OCI-LY1 (cell line): ENCODE measurements around the gene MAPT.
"Not testable (repeated sequence)": the region's sequence is repeated elsewhere in the genome, so short reads cannot be mapped to it uniquely, and the experiment has no call there.

Experiments used
- H2AFZ ChIP-seq: fragments of 200-600 bp; sonication (generic), shearing (Covaris generic); 2 replicates; pipeline ENCODE4 v1.6.0; 2014; ENCODE audit warnings: antibody characterized with exemption, mild to moderate bottlenecking, low read length
- H3F3A ChIP-seq: fragments of 200-600 bp; sonication (generic), shearing (Covaris generic); 2 replicates; pipeline ENCODE4 v1.6.0; 2014; ENCODE audit warnings: mild to moderate bottlenecking, antibody characterized with exemption, low read length, moderate library complexity; ENCODE audit not compliant: insufficient read depth
- H3K27ac ChIP-seq: fragments of 200-600 bp; sonication (generic); 2 replicates; pipeline ENCODE4 v1.5.1; 2014; ENCODE audit warnings: low read length, mixed run types, mild to moderate bottlenecking, low read depth; ENCODE audit not compliant: poor library complexity, severe bottlenecking
- H3K27me3 ChIP-seq: fragments of 200-600 bp; sonication (generic); 2 replicates; pipeline ENCODE4 v1.6.0; 2014; ENCODE audit warnings: antibody characterized with exemption, mild to moderate bottlenecking, low read length, moderate library complexity; ENCODE audit not compliant: insufficient read depth
- H3K36me3 ChIP-seq: fragments of 200-600 bp; sonication (generic); 2 replicates; pipeline ENCODE4 v1.6.1; 2014; ENCODE audit warnings: mild to moderate bottlenecking, antibody characterized with exemption, low read length, moderate library complexity, mixed read lengths; ENCODE audit not compliant: insufficient read depth
- H3K4me1 ChIP-seq: fragments of 200-600 bp; sonication (generic); 2 replicates; pipeline ENCODE4 v1.5.1; 2014; ENCODE audit warnings: mild to moderate bottlenecking, low read length, moderate library complexity; ENCODE audit not compliant: insufficient read depth, severe bottlenecking
- H3K4me2 ChIP-seq: fragments of 200-600 bp; sonication (generic), shearing (Covaris generic); 2 replicates; pipeline ENCODE4 v1.6.1; 2014; ENCODE audit warnings: low read length
- H3K4me3 ChIP-seq: fragments of 200-600 bp; sonication (generic); 2 replicates; pipeline ENCODE4 v1.5.1; 2014; ENCODE audit warnings: low read length, low read depth, mild to moderate bottlenecking, mixed read lengths; ENCODE audit not compliant: poor library complexity, severe bottlenecking
- H3K79me2 ChIP-seq: fragments of 200-600 bp; shearing (Covaris generic); 2 replicates; pipeline ENCODE4 v1.6.1; 2016; ENCODE audit warnings: mixed run types, low read length, mixed read lengths; ENCODE audit not compliant: insufficient read depth
- H3K9ac ChIP-seq: fragments of 200-600 bp; sonication (generic), shearing (Covaris generic); 2 replicates; pipeline ENCODE4 v1.6.1; 2014; ENCODE audit warnings: mild to moderate bottlenecking, low read length, mixed read lengths
- H3K9me2 ChIP-seq: fragments of 200-600 bp; sonication (generic), shearing (Covaris generic); 2 replicates; pipeline ENCODE4 v1.6.1; 2014; ENCODE audit warnings: low read depth, mild to moderate bottlenecking, low read length, mixed read lengths
- H3K9me3 ChIP-seq: fragments of 200-600 bp; shearing (Covaris generic); 2 replicates; pipeline ENCODE4 v1.6.1; 2014; ENCODE audit warnings: low read length, mixed read lengths
- H4K20me1 ChIP-seq: fragments of 200-600 bp; sonication (generic), shearing (Covaris generic); 2 replicates; pipeline ENCODE4 v1.6.0; 2016; ENCODE audit warnings: mild to moderate bottlenecking, low read length; ENCODE audit not compliant: insufficient read depth
- EZH2 ChIP-seq: fragments of 200-600 bp; sonication (generic), shearing (Covaris generic); IDR thresholded peaks from 2 replicates; pipeline ENCODE4 v1.8.0; 2017; ENCODE audit warnings: borderline replicate concordance, mixed run types, mild to moderate bottlenecking, antibody characterized with exemption, low read length, moderate library complexity, mixed read lengths
- TF ChIP-seq, protein P1 (sequence below): fragments of 200-600 bp; sonication (generic), shearing (Covaris generic); IDR thresholded peaks from 2 replicates; pipeline ENCODE4 v1.5.1; 2017; ENCODE audit warnings: mild to moderate bottlenecking, antibody characterized with exemption, low read length, moderate library complexity, mixed read lengths

Gene MAPT

DNA sequence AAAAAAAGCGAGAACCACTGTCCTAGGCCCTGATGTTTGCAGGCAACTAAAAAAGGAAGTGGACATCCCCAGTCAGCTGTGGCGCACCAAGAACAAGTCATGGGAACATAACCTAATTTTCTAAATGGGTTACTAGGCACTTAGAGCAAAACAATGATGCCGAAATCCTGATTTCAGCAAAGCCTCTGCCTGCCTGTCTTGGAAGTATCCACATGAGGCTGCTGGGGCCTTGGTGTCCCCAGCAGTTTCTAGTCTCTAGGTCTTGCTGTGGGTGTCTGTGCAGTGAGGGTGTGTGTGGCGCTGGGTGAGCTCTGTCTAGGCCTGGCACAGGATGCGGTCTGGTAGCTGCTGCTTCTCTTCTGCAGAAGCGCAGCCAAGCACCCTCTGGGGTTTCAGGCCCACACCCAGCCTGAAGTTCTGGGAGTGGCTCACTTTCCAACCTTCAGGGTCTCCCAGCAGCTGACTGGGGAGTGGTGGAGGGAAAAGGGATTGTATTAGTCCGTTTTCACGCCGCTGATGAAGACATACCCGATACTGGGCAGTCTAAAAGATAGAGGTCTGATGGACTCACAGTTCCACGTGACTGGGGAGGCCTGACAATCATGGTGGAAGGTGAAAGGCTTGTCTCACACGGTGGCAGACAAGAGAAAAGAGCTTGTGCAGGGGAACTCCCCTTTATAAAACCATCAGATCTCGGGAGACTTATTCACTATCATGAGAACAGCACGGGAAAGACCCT, 125.8 kb downstream of the MAPT start:
- H3K36me3 ChIP-seq = peaks cover 10% of the 10 kb centered on the region; the same call in 1 of the 2 replicates
- no peak overlapping the region for H3K4me3 ChIP-seq
- H3K27me3 ChIP-seq = no peaks in the 10 kb centered on the region
- no peaks in the 10 kb centered on the region for H3K79me2 ChIP-seq
- H2AFZ ChIP-seq = no peak overlapping the region
- no peaks in the 10 kb centered on the region for H4K20me1 ChIP-seq
- H3K4me1 ChIP-seq = peaks cover 14% of the 10 kb centered on the region
- no peaks in the 10 kb centered on the region for H3K9me3 ChIP-seq
- no peaks in the 10 kb centered on the region for H3F3A ChIP-seq
- H3K9ac ChIP-seq = no peak overlapping the region
- TF ChIP-seq, protein P1, sequence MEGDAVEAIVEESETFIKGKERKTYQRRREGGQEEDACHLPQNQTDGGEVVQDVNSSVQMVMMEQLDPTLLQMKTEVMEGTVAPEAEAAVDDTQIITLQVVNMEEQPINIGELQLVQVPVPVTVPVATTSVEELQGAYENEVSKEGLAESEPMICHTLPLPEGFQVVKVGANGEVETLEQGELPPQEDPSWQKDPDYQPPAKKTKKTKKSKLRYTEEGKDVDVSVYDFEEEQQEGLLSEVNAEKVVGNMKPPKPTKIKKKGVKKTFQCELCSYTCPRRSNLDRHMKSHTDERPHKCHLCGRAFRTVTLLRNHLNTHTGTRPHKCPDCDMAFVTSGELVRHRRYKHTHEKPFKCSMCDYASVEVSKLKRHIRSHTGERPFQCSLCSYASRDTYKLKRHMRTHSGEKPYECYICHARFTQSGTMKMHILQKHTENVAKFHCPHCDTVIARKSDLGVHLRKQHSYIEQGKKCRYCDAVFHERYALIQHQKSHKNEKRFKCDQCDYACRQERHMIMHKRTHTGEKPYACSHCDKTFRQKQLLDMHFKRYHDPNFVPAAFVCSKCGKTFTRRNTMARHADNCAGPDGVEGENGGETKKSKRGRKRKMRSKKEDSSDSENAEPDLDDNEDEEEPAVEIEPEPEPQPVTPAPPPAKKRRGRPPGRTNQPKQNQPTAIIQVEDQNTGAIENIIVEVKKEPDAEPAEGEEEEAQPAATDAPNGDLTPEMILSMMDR = no peak
- no peak for TF ChIP-seq EZH2
- peak overlapping the region; percentile 5; the same call in 1 of the 2 replicates for H3K4me2 ChIP-seq
- H3K27ac ChIP-seq = peak overlapping the region; percentile 38
- no peaks in the 10 kb centered on the region for H3K9me2 ChIP-seq

DNA sequence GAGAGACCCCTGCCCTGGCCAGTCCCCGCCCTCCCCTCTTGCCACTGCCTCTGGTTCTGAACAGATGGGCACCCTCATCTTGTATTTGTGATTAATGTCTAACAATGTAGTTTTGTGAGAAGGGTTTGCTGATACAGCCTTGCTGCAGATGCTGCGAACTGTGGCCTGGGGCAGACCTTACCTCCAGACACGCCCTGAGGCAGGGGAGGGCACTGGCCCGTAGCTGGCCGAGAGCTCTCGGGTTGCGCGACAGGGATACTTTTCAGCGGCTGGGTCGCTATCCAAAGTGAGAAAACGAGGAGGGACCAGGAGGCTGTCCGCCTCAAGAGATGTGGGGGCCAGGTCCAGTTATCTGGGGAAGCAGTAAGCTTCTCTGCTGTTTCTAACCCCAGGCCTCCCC, 126.6 kb downstream of the MAPT start:
- Histone ChIP-seq H3K27ac (peak overlapping the region; percentile 38), H3K9me3 (no peaks in the 10 kb centered on the region), H4K20me1 (no peaks in the 10 kb centered on the region), H3K36me3 (peaks cover 10% of the 10 kb centered on the region; the same call in 1 of the 2 replicates), H3K79me2 (no peaks in the 10 kb centered on the region), H3K27me3 (no peaks in the 10 kb centered on the region), H3K4me3 (no peak overlapping the region), H3F3A (no peaks in the 10 kb centered on the region), H3K9ac (no peak overlapping the region), H3K4me2 (no peak overlapping the region), H2AFZ (no peak overlapping the region), H3K4me1 (peaks cover 18% of the 10 kb centered on the region), H3K9me2 (no peaks in the 10 kb centered on the region)
- TF ChIP-seq EZH2 = no peak
- TF ChIP-seq, protein P1 = no peak

DNA sequence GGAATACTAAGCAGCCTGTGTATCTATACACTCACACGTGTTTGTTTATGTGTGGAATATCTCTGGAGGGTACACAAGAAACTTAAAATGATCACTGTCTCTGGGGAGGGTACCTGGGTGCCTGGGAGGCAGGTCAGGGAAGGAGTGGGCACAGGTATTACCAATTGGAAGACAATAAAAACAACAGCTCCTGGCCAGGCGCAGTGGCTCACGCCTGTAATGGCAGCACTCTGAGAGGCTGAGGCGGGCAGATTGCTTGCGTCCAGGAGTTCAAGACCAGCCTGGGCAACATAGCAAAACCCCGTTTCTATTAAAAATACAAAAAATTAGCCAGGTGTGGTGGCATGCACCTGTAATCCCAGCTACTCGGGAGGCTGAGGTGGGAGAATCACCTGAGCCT, 129.0 kb downstream of the MAPT start:
- not testable (repeated sequence) for H2AFZ ChIP-seq, H4K20me1 ChIP-seq, H3K27ac ChIP-seq, H3K9me3 ChIP-seq, H3K9ac ChIP-seq, H3K4me2 ChIP-seq, H3K9me2 ChIP-seq, H3K27me3 ChIP-seq, H3K79me2 ChIP-seq, H3F3A ChIP-seq, H3K4me3 ChIP-seq
- H3K4me1 ChIP-seq = peaks cover 38% of the 10 kb centered on the region
- peaks cover 31% of the 10 kb centered on the region; the same call in 1 of the 2 replicates for H3K36me3 ChIP-seq
